Body of pancreas (tissue), 4 donors: ENCODE data around the gene PLAC8.

Experiments used
- CTCF ChIP-seq, 7 experiments: fragments of 450-650 bp in 4 of 7; fragments of 200-600 bp in 3 of 7; sonication (generic) in 3 of 7; IDR thresholded peaks; one replicate each; pipeline ENCODE4 v1.5.1; 2016 to 2019; ENCODE audit warnings: antibody characterized with exemption in 7 of 7
- POLR2A ChIP-seq, 3 donors: fragments of 450-650 bp; IDR thresholded peaks; one replicate each; pipeline ENCODE4 v1.6.1; 2016; ENCODE audit warnings: antibody characterized with exemption in 3 of 3, mild to moderate bottlenecking in 2 of 3

DNA sequence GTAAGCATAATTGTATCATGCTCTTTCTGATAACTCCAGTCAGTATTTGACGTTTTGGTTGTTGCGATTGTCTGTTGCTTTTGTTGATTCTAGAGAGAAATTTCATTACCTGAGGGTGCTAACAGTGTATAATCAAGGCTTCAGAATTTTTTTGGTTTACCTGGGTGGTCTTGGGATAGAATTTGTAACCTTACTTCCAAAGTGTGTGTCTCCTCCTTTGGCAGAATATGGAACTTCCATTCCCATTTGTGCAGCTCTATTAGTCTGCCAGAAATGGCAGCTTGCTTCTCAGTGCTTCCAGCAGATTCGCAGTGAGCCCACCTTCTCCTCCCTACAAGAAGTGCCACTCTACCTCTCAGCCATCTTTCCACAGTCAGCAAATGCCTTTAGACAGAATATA lies 74.3 kb downstream of the PLAC8 start:
- TF ChIP-seq POLR2A (IDR thresholded peaks at IDR 0.05) (no peak), CTCF (IDR thresholded peaks at IDR 0.05) (no peak)
